Measurements from ENCODE around the gene CDH6. TPM values are rescaled to one million over a fixed set of nuclear protein-coding genes. Genes with fewer than 3 reads are reported as not detected.

CDH6 gene
- total RNA-seq, 1 experiment from 2014 or later, result 0.12 TPM

GRCh38 chr5:31319335-31319734, 125.8 kb downstream of the CDH6 start (continued):
- TF ChIP-seq EZH2phosphoT487 (IDR thresholded peaks at IDR 0.05; ENCODE audit: borderline replicate concordance) (no peak), SIN3A (IDR thresholded peaks at IDR 0.05; ENCODE audit: low read depth) (no peak), JUND (IDR thresholded peaks at IDR 0.05) (no peak), ZBTB33 (IDR thresholded peaks at IDR 0.05; ENCODE audit: extremely low read depth, insufficient replicate concordance, low read length) (no peak), SP1 (IDR thresholded peaks at IDR 0.05; ENCODE audit: low read depth) (no peak), ZNF274 (IDR thresholded peaks at IDR 0.05; ENCODE audit: low read depth, low read length) (no peak), POLR2AphosphoS5 (IDR thresholded peaks at IDR 0.05; ENCODE audit: low read depth, low read length) (no peak), RAD21 (IDR thresholded peaks at IDR 0.05; ENCODE audit: low read depth) (no peak)

- no peaks in the 10 kb centered on the region for H3K79me2 ChIP-seq (ENCODE audit: insufficient read depth, low read length)
- no peak for DNase-seq (ENCODE audit: low read depth, low spot score)
- no peak for ATAC-seq
- TF ChIP-seq CBX3 (IDR thresholded peaks at IDR 0.05; ENCODE audit: low read depth), result no peak
- no peak for TF ChIP-seq TCF7L2 (IDR thresholded peaks at IDR 0.05; ENCODE audit: borderline replicate concordance, extremely low read depth, insufficient read depth, insufficient read length)
- no peak for TF ChIP-seq SP1 (IDR thresholded peaks at IDR 0.05; ENCODE audit: low read depth)
- TF ChIP-seq ZBTB33 (IDR thresholded peaks at IDR 0.05; ENCODE audit: extremely low read depth, insufficient replicate concordance, low read length), result no peak
- no peak for TF ChIP-seq ELF1 (IDR thresholded peaks at IDR 0.05; ENCODE audit: borderline replicate concordance, low read depth)
- H3K4me3 ChIP-seq (replicated peaks in 1 of 2; ENCODE audit: low read depth in 1 of 2, low read length in 2 of 2), result no peak overlapping the region
- BruUV-seq (replicated peaks), result no TSS peak
- no peak overlapping the region for H3K9ac ChIP-seq (ENCODE audit: low read length)
- intact Hi-C loops (cut with micrococcal nuclease), result no loop called here
- H3K4me2 ChIP-seq (ENCODE audit: low read length), result no peak overlapping the region
- H3K27me3 ChIP-seq (ENCODE audit: insufficient read depth, low read length), result peaks cover 17% of the 10 kb centered on the region
- no peaks in the 10 kb centered on the region for H3K4me1 ChIP-seq (ENCODE audit: control insufficient read depth in 1 of 2, insufficient read depth in 2 of 2, low read length in 2 of 2)
- ChIA-PET RAD21 (ENCODE audit: low non-redundant PET in 1 of 2, low total read pairs in 2 of 2, uncharacterized antibody in 2 of 2, unreplicated experiment in 2 of 2) (no interaction called here), POLR2A (no interaction called here), CTCF (no interaction called here)
- no peaks in the 10 kb centered on the region for H3K9me3 ChIP-seq (ENCODE audit: control insufficient read depth in 1 of 2, insufficient read depth in 1 of 2, low read depth in 1 of 2, low read length in 2 of 2)
- H3K36me3 ChIP-seq (ENCODE audit: control insufficient read depth in 1 of 2, insufficient read depth in 2 of 2, low read length in 2 of 2), result no peaks in the 10 kb centered on the region
- H3K9me2 ChIP-seq (ENCODE audit: insufficient read depth), result no peaks in the 10 kb centered on the region
- H2AFZ ChIP-seq (ENCODE audit: low read depth, low read length, poor library complexity, severe bottlenecking), result no peak overlapping the region
- H4K20me1 ChIP-seq (ENCODE audit: insufficient read depth), result no peaks in the 10 kb centered on the region
- H3K27ac ChIP-seq (ENCODE audit: low read depth, low read length), result no peak overlapping the region
Observed at GRCh38 chr5:31322946-31323345, 129.5 kb downstream of the CDH6 start.
